Activated CD8-positive, alpha-beta memory T cell treated with anti-CD3 and anti-CD28 coated beads for 48 hours (primary cell): ENCODE data around the gene SLC7A7.
"Not testable (repeated sequence)": the region's sequence is repeated elsewhere in the genome, so short reads cannot be mapped to it uniquely, and the experiment has no call there.

ENCODE experiments used
- DNase-seq, 3 experiments: peaks; one replicate each; pipeline ENCODE4 v3.0.0-alpha.2; 2020; ENCODE audit warnings: low read depth in 2 of 3, low spot score in 2 of 3

SLC7A7 gene

GRCh38 chr14:22822016-22822570 lies 6.9 kb upstream of the SLC7A7 start:
- DNase-seq, result no peak

- no peak for DNase-seq
These were observed 6.2 kb upstream of the SLC7A7 start for GRCh38 chr14:22821193-22822015.

- DNase-seq, result no peak
These were observed 5.5 kb upstream of the SLC7A7 start for GRCh38 chr14:22820731-22821130.

GRCh38 chr14:22819151-22819988 lies 4.1 kb upstream of the SLC7A7 start:
- DNase-seq, result no peak

- DNase-seq, result no peak
These were observed 862 bp downstream of the SLC7A7 start for GRCh38 chr14:22814373-22814772.

DNA sequence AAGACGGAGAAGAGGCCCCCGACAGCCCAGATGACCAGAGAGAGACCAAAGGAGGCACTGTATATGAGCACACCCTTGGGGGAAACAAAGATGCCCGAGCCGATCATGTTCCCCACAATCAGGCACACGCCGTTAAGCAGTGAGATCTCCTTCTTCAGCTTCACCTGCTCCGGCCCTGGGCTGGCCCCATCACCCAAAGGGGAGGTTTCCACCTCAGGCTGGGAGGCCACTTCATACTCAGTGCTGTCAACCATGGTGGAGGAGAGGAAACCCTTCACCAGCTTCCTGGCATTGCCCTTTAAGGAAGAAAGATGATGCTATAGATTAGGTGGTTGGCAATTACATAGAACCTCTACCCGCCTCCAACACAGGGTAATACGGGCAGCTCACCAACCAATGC lies 2.1 kb downstream of the SLC7A7 start:
- DNase-seq, result no peak

DNA sequence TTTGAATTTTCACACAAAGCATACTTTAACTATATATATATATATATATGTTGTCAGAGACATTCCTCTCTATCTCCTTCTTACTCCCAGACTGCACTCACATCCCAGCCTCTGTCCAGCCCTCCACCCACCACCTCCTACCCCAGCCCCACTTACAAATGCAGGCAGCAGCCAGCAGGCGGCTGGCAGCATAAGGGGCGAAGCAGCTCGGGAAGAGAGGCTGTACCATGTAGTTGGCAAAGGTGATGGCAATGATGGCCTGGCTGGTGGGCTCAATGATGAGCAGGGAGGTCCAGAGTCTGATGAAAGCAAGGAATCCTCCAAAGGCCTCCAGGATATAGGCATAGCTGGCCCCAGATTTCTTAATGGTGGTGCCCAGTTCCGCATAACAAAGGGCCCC lies 2.5 kb downstream of the SLC7A7 start:
- no peak for DNase-seq

DNA sequence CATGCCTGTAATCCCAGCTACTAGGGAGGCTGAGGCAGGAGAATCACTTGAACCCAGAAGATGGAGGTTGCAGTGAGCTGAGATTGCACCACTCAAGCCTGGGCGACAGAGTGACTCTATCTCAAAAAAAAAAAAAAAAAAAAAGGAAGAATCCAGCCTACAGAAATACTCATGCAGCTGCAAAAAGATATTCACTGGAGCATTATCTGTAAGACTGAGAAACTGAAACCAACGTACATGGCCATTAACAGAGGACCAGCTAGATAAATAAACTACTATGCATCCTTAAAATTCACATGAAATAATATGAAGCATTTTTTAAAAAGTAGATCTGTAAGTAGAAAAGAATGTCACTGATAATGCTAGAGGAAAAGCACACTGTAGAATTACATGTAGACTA lies 3.5 kb downstream of the SLC7A7 start:
- DNase-seq, result no peak

GRCh38 chr14:22808388-22809209 lies 6.6 kb downstream of the SLC7A7 start:
- DNase-seq, result no peak

DNA sequence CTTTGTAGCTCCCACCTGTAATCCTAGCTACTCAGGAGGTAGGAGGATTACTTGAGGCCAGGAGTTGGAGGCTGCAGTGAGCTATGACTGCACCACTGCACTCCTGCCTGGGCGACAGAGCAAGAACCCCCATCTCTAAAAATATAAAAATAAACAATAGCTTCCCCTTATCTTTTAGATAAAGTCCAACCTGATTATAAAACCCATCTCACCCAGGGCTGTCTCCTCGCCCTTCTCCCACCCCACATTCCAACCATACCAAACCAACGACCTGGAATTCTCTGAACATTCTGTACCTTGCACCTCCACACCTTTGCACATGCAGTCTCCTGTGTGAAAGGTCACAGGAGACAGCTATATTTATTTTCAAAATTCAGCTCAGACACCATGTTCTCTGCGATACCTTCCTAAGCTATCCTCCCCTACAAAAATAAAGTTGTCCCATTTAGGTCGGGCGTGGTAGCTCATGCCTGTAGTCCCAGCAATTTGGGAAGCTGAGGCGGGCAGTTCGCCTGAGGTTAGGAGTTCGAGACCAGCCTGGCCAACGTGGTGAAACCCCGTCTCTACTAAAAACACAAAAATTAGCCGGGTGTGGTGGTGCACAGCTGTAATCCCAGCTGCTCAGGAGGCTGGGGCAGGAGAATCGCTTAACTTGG lies 7.7 kb downstream of the SLC7A7 start:
- no peak for DNase-seq

- DNase-seq, result not testable (repeated sequence)
These were observed 10.0 kb downstream of the SLC7A7 start for GRCh38 chr14:22805235-22805634.

DNA sequence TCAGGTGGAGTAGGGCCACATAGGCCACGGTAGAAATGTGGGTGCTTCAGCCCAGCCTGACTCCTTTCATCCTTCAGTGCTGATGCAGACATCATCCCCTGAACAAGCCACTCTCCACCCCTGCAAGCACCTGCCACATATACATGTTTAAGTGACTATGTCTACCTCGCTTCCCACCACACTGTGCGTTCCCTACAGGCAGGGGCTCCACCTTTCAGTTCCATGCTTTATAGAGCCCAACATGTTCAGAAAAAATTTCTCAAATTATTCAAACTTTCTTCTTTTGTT lies 11.6 kb downstream of the SLC7A7 start:
- DNase-seq, result no peak

- no peak for DNase-seq
These were observed 12.2 kb downstream of the SLC7A7 start for GRCh38 chr14:22802860-22803686.

DNA sequence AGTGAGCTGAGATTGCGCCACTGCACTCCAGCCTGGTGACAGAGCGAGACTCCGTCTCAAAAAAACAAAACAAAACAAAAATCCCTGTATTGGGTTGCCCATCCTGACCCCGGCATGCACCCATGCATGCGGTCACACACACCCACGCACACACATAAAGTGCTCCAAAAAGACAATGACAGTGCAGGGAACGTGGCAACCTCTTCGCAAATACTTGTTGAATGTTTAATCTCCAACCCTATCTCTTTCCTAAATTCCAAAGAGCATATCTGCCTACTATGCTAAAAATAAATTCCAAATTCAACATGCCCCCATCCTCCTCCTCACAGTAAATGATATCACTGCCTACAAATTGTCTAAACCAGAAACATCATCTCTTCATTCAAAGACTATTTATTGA lies 13.5 kb downstream of the SLC7A7 start:
- DNase-seq, result no peak

- no peak for DNase-seq
These were observed 14.9 kb downstream of the SLC7A7 start for GRCh38 chr14:22800346-22800745.

- DNase-seq, result no peak
These were observed 16.7 kb downstream of the SLC7A7 start for GRCh38 chr14:22798528-22798927.

DNA sequence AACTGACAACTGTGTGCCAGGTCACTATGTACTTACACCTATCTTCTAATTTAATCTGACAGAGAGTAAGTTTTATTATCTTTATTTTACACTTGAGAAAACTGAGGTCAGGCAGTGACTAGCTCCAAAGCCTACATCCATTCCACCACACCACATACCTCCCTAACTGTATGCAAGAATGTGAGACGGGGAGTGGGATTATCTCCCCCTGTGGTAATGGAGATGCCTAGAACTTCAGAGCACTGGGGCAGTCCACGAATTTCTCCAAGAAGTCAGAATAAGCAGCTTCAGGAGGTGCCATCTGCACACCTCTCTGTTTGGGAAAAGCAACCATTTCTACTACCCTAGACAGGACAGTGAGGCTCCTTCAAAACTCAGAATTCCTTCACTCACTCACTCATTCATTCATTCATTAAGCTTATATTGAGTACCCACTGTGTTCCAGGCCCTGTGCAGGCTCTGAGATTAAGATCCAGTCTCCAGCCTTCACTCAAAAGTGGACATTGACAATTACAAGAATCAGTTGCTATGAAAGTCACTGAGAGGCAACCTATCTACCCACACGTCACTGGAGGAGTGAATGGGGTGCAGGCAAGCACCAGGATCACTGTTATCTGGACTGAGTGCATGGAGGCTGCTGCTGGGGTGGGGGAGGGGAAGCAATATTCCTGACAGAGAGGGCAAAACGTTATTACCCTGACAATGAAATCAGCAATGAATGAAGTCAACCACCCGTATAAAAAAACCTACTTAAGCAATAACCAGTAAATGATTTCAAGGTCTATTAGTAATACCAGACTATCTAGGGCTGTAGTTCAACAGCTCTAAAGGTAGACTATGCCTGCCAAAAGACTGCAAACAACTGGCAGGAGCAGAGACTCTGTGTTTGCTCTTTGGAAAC lies 18.0 kb downstream of the SLC7A7 start:
- DNase-seq, result no peak

GRCh38 chr14:22796087-22796707 lies 19.0 kb downstream of the SLC7A7 start:
- no peak for DNase-seq

GRCh38 chr14:22794551-22794951 lies 20.7 kb downstream of the SLC7A7 start:
- DNase-seq, result no peak
